ENCODE data around the gene SYPL1.

DNA sequence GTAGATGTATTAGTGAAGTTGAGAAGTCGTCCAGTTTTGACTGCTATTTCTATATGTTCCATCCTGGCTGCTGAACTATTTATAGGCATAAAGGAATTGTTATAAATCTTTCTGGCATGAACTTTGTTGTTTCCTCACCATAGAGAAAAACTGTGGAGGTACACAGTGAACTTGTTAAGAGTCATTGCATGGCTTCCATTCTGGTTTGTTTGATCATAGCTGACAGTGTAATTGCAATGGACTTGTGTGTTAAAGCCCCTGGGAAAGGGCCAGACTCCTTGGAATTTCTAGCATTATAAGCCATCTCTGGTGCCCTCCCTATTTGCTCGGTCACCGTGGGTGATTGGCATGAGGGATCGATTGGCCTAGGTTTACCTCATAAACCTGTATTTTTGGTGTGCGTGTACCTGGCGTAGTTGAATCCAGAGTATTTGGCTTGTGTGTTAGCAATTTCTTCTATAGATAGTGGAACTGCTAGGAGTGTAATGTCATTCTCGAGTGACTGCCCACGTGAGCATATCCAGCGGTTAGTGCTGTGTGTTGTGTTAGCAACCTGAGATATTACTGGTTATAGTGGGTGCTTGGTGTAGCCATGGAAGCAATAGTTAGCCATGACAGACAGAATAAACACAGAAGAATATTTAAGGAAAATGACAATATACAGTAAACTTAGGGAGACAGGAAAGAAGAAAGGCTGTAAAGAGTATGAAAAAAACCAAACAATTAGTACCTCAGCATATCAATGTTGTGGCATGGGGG, 5.9 kb upstream of the SYPL1 start:
- no peak for TF ChIP-seq POLR2A (IDR thresholded peaks at IDR 0.05)
- TF ChIP-seq, protein P1, sequence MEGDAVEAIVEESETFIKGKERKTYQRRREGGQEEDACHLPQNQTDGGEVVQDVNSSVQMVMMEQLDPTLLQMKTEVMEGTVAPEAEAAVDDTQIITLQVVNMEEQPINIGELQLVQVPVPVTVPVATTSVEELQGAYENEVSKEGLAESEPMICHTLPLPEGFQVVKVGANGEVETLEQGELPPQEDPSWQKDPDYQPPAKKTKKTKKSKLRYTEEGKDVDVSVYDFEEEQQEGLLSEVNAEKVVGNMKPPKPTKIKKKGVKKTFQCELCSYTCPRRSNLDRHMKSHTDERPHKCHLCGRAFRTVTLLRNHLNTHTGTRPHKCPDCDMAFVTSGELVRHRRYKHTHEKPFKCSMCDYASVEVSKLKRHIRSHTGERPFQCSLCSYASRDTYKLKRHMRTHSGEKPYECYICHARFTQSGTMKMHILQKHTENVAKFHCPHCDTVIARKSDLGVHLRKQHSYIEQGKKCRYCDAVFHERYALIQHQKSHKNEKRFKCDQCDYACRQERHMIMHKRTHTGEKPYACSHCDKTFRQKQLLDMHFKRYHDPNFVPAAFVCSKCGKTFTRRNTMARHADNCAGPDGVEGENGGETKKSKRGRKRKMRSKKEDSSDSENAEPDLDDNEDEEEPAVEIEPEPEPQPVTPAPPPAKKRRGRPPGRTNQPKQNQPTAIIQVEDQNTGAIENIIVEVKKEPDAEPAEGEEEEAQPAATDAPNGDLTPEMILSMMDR (IDR thresholded peaks at IDR 0.05): no peak
